RWPE2 (cell line): Measurements from ENCODE around the gene HSP90B1.

ENCODE experiments used
- ATAC-seq: fragments of 200-7000 bp; cut with Tn5 transposase; 3 replicates; pipeline ENCODE4 v1.9.1; 2021; ENCODE audit warnings: low read depth
- DNase-seq: peaks from one replicate; pipeline ENCODE4 v3.0.0-alpha.2; 2020; ENCODE audit warnings: low spot score
- H3K27ac ChIP-seq: fragments of 450-650 bp; 2 replicates; pipeline ENCODE4 v1.5.1; 2017; ENCODE audit warnings: mild to moderate bottlenecking; ENCODE audit not compliant: poor library complexity, severe bottlenecking
- H3K27me3 ChIP-seq: fragments of 250-450 bp; sonication (Bioruptor Pico); 2 replicates; pipeline ENCODE4 v1.5.1; 2021; ENCODE audit warnings: mild to moderate bottlenecking, moderate library complexity; ENCODE audit not compliant: insufficient read depth, poor library complexity, severe bottlenecking
- H3K36me3 ChIP-seq: fragments of 250-450 bp; sonication (Bioruptor Pico); 2 replicates; pipeline ENCODE4 v1.5.1; 2020; ENCODE audit warnings: low read depth, mild to moderate bottlenecking, moderate library complexity
- H3K4me1 ChIP-seq: fragments of 250-450 bp; sonication (Bioruptor Pico); 2 replicates; pipeline ENCODE4 v1.5.1; 2021; ENCODE audit warnings: mild to moderate bottlenecking, moderate library complexity; ENCODE audit not compliant: insufficient read depth, poor library complexity, severe bottlenecking
- H3K4me3 ChIP-seq: fragments of 250-450 bp; sonication (Bioruptor Pico); 2 replicates; pipeline ENCODE4 v1.5.1; 2021; ENCODE audit warnings: mild to moderate bottlenecking, moderate library complexity; ENCODE audit not compliant: severe bottlenecking
- H3K9me3 ChIP-seq: fragments of 250-450 bp; sonication (Bioruptor Pico); 2 replicates; pipeline ENCODE4 v1.5.1; 2021; ENCODE audit warnings: mild to moderate bottlenecking, moderate library complexity; ENCODE audit not compliant: severe bottlenecking
- CTCF ChIP-seq: fragments of 450-650 bp; IDR thresholded peaks from one replicate; pipeline ENCODE4 v1.5.1; 2017; ENCODE audit warnings: mild to moderate bottlenecking, moderate library complexity; ENCODE audit not compliant: poor library complexity, severe bottlenecking

HSP90B1 gene

GRCh38 chr12:103930787-103931735 lies 851 bp downstream of the HSP90B1 start:
- TF ChIP-seq CTCF, result no peak
- no peak for DNase-seq
- peak overlapping the region; percentile 95 for H3K4me3 ChIP-seq
- ATAC-seq, result no peak
- no peaks in the 10 kb centered on the region for H3K27me3 ChIP-seq
- H3K36me3 ChIP-seq, result peaks cover 57% of the 10 kb centered on the region
- no peaks in the 10 kb centered on the region for H3K9me3 ChIP-seq
- H3K4me1 ChIP-seq, result peaks cover 41% of the 10 kb centered on the region
- peak overlapping the region; percentile 58 for H3K27ac ChIP-seq

GRCh38 chr12:103933237-103933636 lies 3.0 kb downstream of the HSP90B1 start:
- DNase-seq (no peak), ATAC-seq (no peak)
- Histone ChIP-seq H3K4me1 (peaks cover 41% of the 10 kb centered on the region), H3K36me3 (peaks cover 79% of the 10 kb centered on the region), H3K9me3 (no peaks in the 10 kb centered on the region), H3K27ac (peak overlapping the region; percentile 58), H3K27me3 (no peaks in the 10 kb centered on the region), H3K4me3 (peak overlapping the region; percentile 95)
- no peak for TF ChIP-seq CTCF

- TF ChIP-seq CTCF, result no peak
- DNase-seq, result no peak
- Histone ChIP-seq H3K27me3 (no peaks in the 10 kb centered on the region), H3K4me1 (peaks cover 38% of the 10 kb centered on the region), H3K9me3 (no peaks in the 10 kb centered on the region), H3K27ac (no peak overlapping the region), H3K36me3 (peaks cover 100% of the 10 kb centered on the region), H3K4me3 (no peak overlapping the region)
- ATAC-seq, result peak; percentile 3; the same call in 1 of the 3 replicates
Measured at GRCh38 chr12:103936679-103937078, 6.5 kb downstream of the HSP90B1 start.

- Histone ChIP-seq H3K4me1 (no peaks in the 10 kb centered on the region), H3K9me3 (no peaks in the 10 kb centered on the region), H3K27me3 (no peaks in the 10 kb centered on the region), H3K4me3 (no peak overlapping the region), H3K36me3 (peaks cover 100% of the 10 kb centered on the region), H3K27ac (no peak overlapping the region)
- ATAC-seq (no peak), DNase-seq (no peak)
- no peak for TF ChIP-seq CTCF
Measured at GRCh38 chr12:103944964-103945363, 14.8 kb downstream of the HSP90B1 start.
